Measurements from ENCODE around the gene PRRC2A. TPM values are rescaled to one million over a fixed set of nuclear protein-coding genes. Genes with fewer than 3 reads are reported as not detected.
A peak's percentile ranks its signal among the peaks of the same experiment; 100 is the strongest.

Gene PRRC2A
- total and polyA plus RNA-seq, 2 experiments from 2014 or later, result 42.5 to 46.0 TPM

- H2AFZ ChIP-seq, result no peak overlapping the region
- H3K9me2 ChIP-seq (ENCODE audit: insufficient read depth), result no peaks in the 10 kb centered on the region
- H3F3A ChIP-seq (ENCODE audit: insufficient read depth), result no peaks in the 10 kb centered on the region
- H3K79me2 ChIP-seq (ENCODE audit: insufficient read depth), result no peaks in the 10 kb centered on the region
- no peaks in the 10 kb centered on the region for H3K27me3 ChIP-seq (replicated peaks; ENCODE audit: insufficient read depth)
- no peak overlapping the region for H3K27ac ChIP-seq
- no peaks in the 10 kb centered on the region for H4K20me1 ChIP-seq (ENCODE audit: insufficient read depth)
- DNase-seq, result peak; percentile 30
- no peaks in the 10 kb centered on the region for H3K36me3 ChIP-seq (ENCODE audit: low read depth)
- no peak overlapping the region for H3K9ac ChIP-seq
- no peak overlapping the region for H3K4me3 ChIP-seq
- no peaks in the 10 kb centered on the region for H3K9me3 ChIP-seq (ENCODE audit: low read depth)
- TF ChIP-seq EZH2 (IDR thresholded peaks at IDR 0.05; ENCODE audit: insufficient read depth, poor library complexity, severe bottlenecking) (no peak), EZH2phosphoT487 (IDR thresholded peaks at IDR 0.05; ENCODE audit: insufficient read depth, low read depth) (no peak)
- 56 to 58% methylated on average over 2 of the region's 2 CpGs for WGBS, 2 experiments (ENCODE audit: low coverage in 1 of 2, low lambda C conversion rate in 2 of 2, missing lambda C conversion rate in 2 of 2)
- peaks cover 8% of the 10 kb centered on the region; the same call in 1 of the 2 replicates for H3K4me1 ChIP-seq (ENCODE audit: insufficient read depth)
- H3K4me2 ChIP-seq (ENCODE audit: unreplicated experiment), result no peak overlapping the region
- in situ Hi-C loops (cut with MboI), result no loop called here
Measured at GRCh38 chr6:31585491-31585890, 35.0 kb upstream of the PRRC2A start.

GRCh38 chr6:31586008-31586407, 34.5 kb upstream of the PRRC2A start, which contains the start of gene LST1:
Gene LST1, plus strand, starts transcription at chr6:31586277. Its CDS starts 1,023 bp downstream, at chr6:31587300.
- Histone ChIP-seq H3K4me3 (no peak within 1 kb of the TSS), H3K9ac (no peak within 1 kb of the TSS), H4K20me1 (ENCODE audit: insufficient read depth) (no peaks in the 10 kb centered on the region), H3K79me2 (ENCODE audit: insufficient read depth) (no peaks in the 10 kb centered on the region), H3K27me3 (replicated peaks; ENCODE audit: insufficient read depth) (no peaks in the 10 kb centered on the region), H3F3A (ENCODE audit: insufficient read depth) (no peaks in the 10 kb centered on the region), H3K9me2 (ENCODE audit: insufficient read depth) (no peaks in the 10 kb centered on the region), H2AFZ (no peak within 1 kb of the TSS), H3K4me1 (ENCODE audit: insufficient read depth) (peaks cover 8% of the 10 kb centered on the region; the same call in 1 of the 2 replicates), H3K36me3 (ENCODE audit: low read depth) (no peaks in the 10 kb centered on the region), H3K27ac (no peak within 1 kb of the TSS), H3K9me3 (ENCODE audit: low read depth) (no peaks in the 10 kb centered on the region), H3K4me2 (ENCODE audit: unreplicated experiment) (no peak within 1 kb of the TSS)
- no peak for DNase-seq
- in situ Hi-C loops (cut with MboI), result no loop called here
- 26 to 56% methylated on average over 1 of the region's 1 CpG for WGBS, 2 experiments (ENCODE audit: low coverage in 1 of 2, low lambda C conversion rate in 2 of 2, missing lambda C conversion rate in 2 of 2)
- TF ChIP-seq EZH2 (IDR thresholded peaks at IDR 0.05; ENCODE audit: insufficient read depth, poor library complexity, severe bottlenecking), result no peak
- no peak for TF ChIP-seq EZH2phosphoT487 (IDR thresholded peaks at IDR 0.05; ENCODE audit: insufficient read depth, low read depth)

GRCh38 chr6:31586599-31587281, 33.8 kb upstream of the PRRC2A start:
- no peaks in the 10 kb centered on the region for H3K9me3 ChIP-seq (ENCODE audit: low read depth)
- H3K9me2 ChIP-seq (ENCODE audit: insufficient read depth), result no peaks in the 10 kb centered on the region
- H3K36me3 ChIP-seq (ENCODE audit: low read depth), result no peaks in the 10 kb centered on the region
- no peak overlapping the region for H3K9ac ChIP-seq
- no peaks in the 10 kb centered on the region for H3K79me2 ChIP-seq (ENCODE audit: insufficient read depth)
- no peak for TF ChIP-seq EZH2phosphoT487 (IDR thresholded peaks at IDR 0.05; ENCODE audit: insufficient read depth, low read depth)
- TF ChIP-seq EZH2 (IDR thresholded peaks at IDR 0.05; ENCODE audit: insufficient read depth, poor library complexity, severe bottlenecking), result no peak
- H3K4me3 ChIP-seq, result no peak overlapping the region
- in situ Hi-C loops (cut with MboI), result no loop called here
- H2AFZ ChIP-seq, result no peak overlapping the region
- H3K4me1 ChIP-seq (ENCODE audit: insufficient read depth), result peaks cover 5% of the 10 kb centered on the region; the same call in 1 of the 2 replicates
- no peak for DNase-seq
- 56 to 63% methylated on average over 9 of the region's 9 CpGs for WGBS, 2 experiments (ENCODE audit: low coverage in 1 of 2, low lambda C conversion rate in 2 of 2, missing lambda C conversion rate in 2 of 2)
- H4K20me1 ChIP-seq (ENCODE audit: insufficient read depth), result no peaks in the 10 kb centered on the region
- no peaks in the 10 kb centered on the region for H3K27me3 ChIP-seq (replicated peaks; ENCODE audit: insufficient read depth)
- no peak overlapping the region for H3K27ac ChIP-seq
- H3K4me2 ChIP-seq (ENCODE audit: unreplicated experiment), result no peak overlapping the region
- no peaks in the 10 kb centered on the region for H3F3A ChIP-seq (ENCODE audit: insufficient read depth)

- in situ Hi-C loops (cut with MboI), result no loop called here
- H3K4me1 ChIP-seq (ENCODE audit: insufficient read depth), result 0 out of 2 replicates have a peak, but pooled peaks cover 4% of the 10 kb centered on the region
- H3K9me3 ChIP-seq (ENCODE audit: low read depth), result no peaks in the 10 kb centered on the region
- no peak overlapping the region for H3K4me3 ChIP-seq
- H4K20me1 ChIP-seq (ENCODE audit: insufficient read depth), result no peaks in the 10 kb centered on the region
- no peaks in the 10 kb centered on the region for H3K79me2 ChIP-seq (ENCODE audit: insufficient read depth)
- H3K4me2 ChIP-seq (ENCODE audit: unreplicated experiment), result no peak overlapping the region
- no peak for TF ChIP-seq EZH2 (IDR thresholded peaks at IDR 0.05; ENCODE audit: insufficient read depth, poor library complexity, severe bottlenecking)
- no peak for TF ChIP-seq EZH2phosphoT487 (IDR thresholded peaks at IDR 0.05; ENCODE audit: insufficient read depth, low read depth)
- no peak for DNase-seq
- no peaks in the 10 kb centered on the region for H3K27me3 ChIP-seq (replicated peaks; ENCODE audit: insufficient read depth)
- no peak overlapping the region for H2AFZ ChIP-seq
- no peak overlapping the region for H3K9ac ChIP-seq
- no peak overlapping the region for H3K27ac ChIP-seq
- H3K36me3 ChIP-seq (ENCODE audit: low read depth), result no peaks in the 10 kb centered on the region
- no peaks in the 10 kb centered on the region for H3F3A ChIP-seq (ENCODE audit: insufficient read depth)
- H3K9me2 ChIP-seq (ENCODE audit: insufficient read depth), result no peaks in the 10 kb centered on the region
- WGBS, 2 experiments (ENCODE audit: low coverage in 1 of 2, low lambda C conversion rate in 2 of 2, missing lambda C conversion rate in 2 of 2), result 67 to 69% methylated on average over 10 to 12 of the region's 12 CpGs
Measured at GRCh38 chr6:31587791-31588777, 32.4 kb upstream of the PRRC2A start.
